ENCODE data around the gene KCNJ1.

The KCNJ1 gene
- long read RNA-seq, donor 1, full-length matches to known transcripts = 32 of 32 reads
- long read RNA-seq, donor 1, partial matches to known transcripts = 0 of 32 reads
- long read RNA-seq, donor 1, other reads (novel, unspliced or antisense) = 0 of 32 reads
- long read RNA-seq, donor 2, full-length matches to known transcripts = 16 of 16 reads
- long read RNA-seq, donor 2, partial matches to known transcripts = 0 of 16 reads
- long read RNA-seq, donor 2, other reads (novel, unspliced or antisense) = 0 of 16 reads
- long read RNA-seq, donor 3, full-length matches to known transcripts = 13 of 13 reads
- long read RNA-seq, donor 3, partial matches to known transcripts = 0 of 13 reads
- long read RNA-seq, donor 3, other reads (novel, unspliced or antisense) = 0 of 13 reads
- long read RNA-seq, donor 4, full-length matches to known transcripts = 39 of 39 reads
- long read RNA-seq, donor 4, partial matches to known transcripts = 0 of 39 reads
- long read RNA-seq, donor 4, other reads (novel, unspliced or antisense) = 0 of 39 reads
- long read RNA-seq, donor 5, full-length matches to known transcripts = 15 of 15 reads
- long read RNA-seq, donor 5, partial matches to known transcripts = 0 of 15 reads
- long read RNA-seq, donor 5, other reads (novel, unspliced or antisense) = 0 of 15 reads
- long read RNA-seq, donor 6, full-length matches to known transcripts = 25 of 25 reads
- long read RNA-seq, donor 6, partial matches to known transcripts = 0 of 25 reads
- long read RNA-seq, donor 6, other reads (novel, unspliced or antisense) = 0 of 25 reads
- long read RNA-seq, donor 7, full-length matches to known transcripts = 14 of 14 reads
- long read RNA-seq, donor 7, partial matches to known transcripts = 0 of 14 reads
- long read RNA-seq, donor 7, other reads (novel, unspliced or antisense) = 0 of 14 reads
- long read RNA-seq, donor 8, full-length matches to known transcripts = 38 of 38 reads
- long read RNA-seq, donor 8, partial matches to known transcripts = 0 of 38 reads
- long read RNA-seq, donor 8, other reads (novel, unspliced or antisense) = 0 of 38 reads

- DNase-seq = no peak
Measured at GRCh38 chr11:128867277-128867676, at the start of gene KCNJ1. TSS of gene KCNJ1 (minus strand) at chr11:128867296. CDS start at chr11:128840243, 27,053 bp downstream.

GRCh38 chr11:128916681-128917080, 49.6 kb upstream of the KCNJ1 start:
- no peak for DNase-seq

- no peak for DNase-seq
Measured at GRCh38 chr11:128916037-128916572, 49.0 kb upstream of the KCNJ1 start.

- no peak for DNase-seq
Measured at GRCh38 chr11:128915149-128915521, 48.0 kb upstream of the KCNJ1 start.

- DNase-seq = no peak
Measured at GRCh38 chr11:128914216-128915148, 47.4 kb upstream of the KCNJ1 start.

GRCh38 chr11:128913806-128914205, 46.7 kb upstream of the KCNJ1 start:
- no peak for DNase-seq

GRCh38 chr11:128911701-128912100, 44.6 kb upstream of the KCNJ1 start:
- no peak for DNase-seq

- no peak for DNase-seq
Measured at GRCh38 chr11:128911239-128911638, 44.1 kb upstream of the KCNJ1 start.

GRCh38 chr11:128910576-128910975, 43.5 kb upstream of the KCNJ1 start:
- no peak for DNase-seq

- DNase-seq = no peak
Measured at GRCh38 chr11:128909438-128910125, 42.5 kb upstream of the KCNJ1 start.

- DNase-seq = no peak
Measured at GRCh38 chr11:128908391-128909246, 41.5 kb upstream of the KCNJ1 start.

GRCh38 chr11:128907585-128907984, 40.5 kb upstream of the KCNJ1 start:
- no peak for DNase-seq

GRCh38 chr11:128906185-128907050, 39.3 kb upstream of the KCNJ1 start:
- DNase-seq = no peak

- DNase-seq = peak; percentile 73
Measured at GRCh38 chr11:128905345-128906184, 38.5 kb upstream of the KCNJ1 start.

- DNase-seq = peak; percentile 71
Measured at GRCh38 chr11:128904656-128905344, 37.7 kb upstream of the KCNJ1 start.

GRCh38 chr11:128904303-128904655, 37.2 kb upstream of the KCNJ1 start:
- peak; percentile 21 for DNase-seq

Data from right kidney (tissue), 9 donors.